T-helper 17 cell (primary cell): Measurements from ENCODE around the gene SRGAP1. TPM values are rescaled to one million over a fixed set of nuclear protein-coding genes. Genes with fewer than 3 reads are reported as not detected.
"Not testable (repeated sequence)": the region's sequence is repeated elsewhere in the genome, so short reads cannot be mapped to it uniquely, and the experiment has no call there.

Source experiments
- ATAC-seq: fragments of 150-1000 bp; cut with Tn5 transposase; 2 replicates; pipeline ENCODE4 v1.10.0; 2021; ENCODE audit warnings: mild to moderate bottlenecking, moderate library complexity
- DNase-seq, 3 donors: peaks; one replicate each; pipeline versions ENCODE4 v3.0.0 to v3.0.0-alpha.2; 2020 to 2021
- H3K9me3 ChIP-seq: one replicate; pipeline ENCODE4 v1.7.0; 2013; ENCODE audit warnings: low read length, mild to moderate bottlenecking; ENCODE audit not compliant: control insufficient read depth, poor library complexity, severe bottlenecking
- H3K27ac Mint-ChIP-seq: one replicate; pipeline ENCODE4 v1.8.0; 2022; ENCODE audit warnings: mild to moderate bottlenecking, moderate library complexity, mixed read lengths
- H3K27me3 Mint-ChIP-seq: one replicate; pipeline ENCODE4 v1.8.0; 2022; ENCODE audit warnings: mixed read lengths
- H3K36me3 Mint-ChIP-seq: one replicate; pipeline ENCODE4 v1.8.0; 2022; ENCODE audit warnings: low read depth, mixed read lengths
- H3K4me1 Mint-ChIP-seq: one replicate; pipeline ENCODE4 v1.8.0; 2022; ENCODE audit warnings: mild to moderate bottlenecking, mixed read lengths
- H3K4me3 Mint-ChIP-seq: one replicate; pipeline ENCODE4 v1.8.0; 2022; ENCODE audit warnings: mild to moderate bottlenecking, moderate library complexity, mixed read lengths
- total RNA-seq, 4 donors: library from RNA in 2 of 4; stranded (reverse) in 2 of 4; gene quantifications; one replicate each; pipeline ENCODE4 v1.2.3 and lab custom pipeline; 2022 to 2026

SRGAP1 gene
- total RNA-seq, 2 donors from 2014 or later: 0.05 to 0.13 TPM

GRCh38 chr12:64127811-64128210, 283.3 kb downstream of the SRGAP1 start:
- Mint-ChIP-seq H3K36me3 (no peaks in the 10 kb centered on the region), H3K27ac (no peak overlapping the region), H3K4me1 (no peaks in the 10 kb centered on the region), H3K27me3 (peaks cover 12% of the 10 kb centered on the region), H3K4me3 (no peak overlapping the region)
- H3K9me3 ChIP-seq: no peaks in the 10 kb centered on the region
- DNase-seq: no peak
- ATAC-seq: no peak

- Mint-ChIP-seq H3K27me3 (peaks cover 8% of the 10 kb centered on the region), H3K4me1 (no peaks in the 10 kb centered on the region), H3K36me3 (no peaks in the 10 kb centered on the region), H3K4me3 (no peak overlapping the region), H3K27ac (no peak overlapping the region)
- no peaks in the 10 kb centered on the region for H3K9me3 ChIP-seq
- ATAC-seq (no peak), DNase-seq (no peak)
Measured at GRCh38 chr12:64128366-64128765, 283.9 kb downstream of the SRGAP1 start.

- H3K4me1 Mint-ChIP-seq, H3K9me3 ChIP-seq, H3K27me3 Mint-ChIP-seq, H3K36me3 Mint-ChIP-seq, H3K27ac Mint-ChIP-seq, DNase-seq, ATAC-seq, H3K4me3 Mint-ChIP-seq: not testable (repeated sequence)
Measured at GRCh38 chr12:64130476-64130875, 286.0 kb downstream of the SRGAP1 start.

GRCh38 chr12:64131456-64131855, 287.0 kb downstream of the SRGAP1 start:
- not testable (repeated sequence) for H3K27ac Mint-ChIP-seq, H3K4me3 Mint-ChIP-seq, H3K36me3 Mint-ChIP-seq, ATAC-seq, H3K27me3 Mint-ChIP-seq, H3K4me1 Mint-ChIP-seq, H3K9me3 ChIP-seq, DNase-seq

- H3K4me3 Mint-ChIP-seq, H3K36me3 Mint-ChIP-seq, ATAC-seq, DNase-seq, H3K9me3 ChIP-seq, H3K27me3 Mint-ChIP-seq, H3K27ac Mint-ChIP-seq, H3K4me1 Mint-ChIP-seq: not testable (repeated sequence)
Measured at GRCh38 chr12:64132672-64133071, 288.2 kb downstream of the SRGAP1 start.

- no peaks in the 10 kb centered on the region for H3K27me3 Mint-ChIP-seq
- DNase-seq (no peak), ATAC-seq (no peak)
- no peak overlapping the region for H3K27ac Mint-ChIP-seq
- no peaks in the 10 kb centered on the region for H3K4me1 Mint-ChIP-seq
- no peaks in the 10 kb centered on the region for H3K36me3 Mint-ChIP-seq
- H3K9me3 ChIP-seq: no peaks in the 10 kb centered on the region
- H3K4me3 Mint-ChIP-seq: no peak overlapping the region
Measured at GRCh38 chr12:64137117-64137516, 292.6 kb downstream of the SRGAP1 start.

- no peaks in the 10 kb centered on the region for H3K36me3 Mint-ChIP-seq
- no peaks in the 10 kb centered on the region for H3K27me3 Mint-ChIP-seq
- H3K4me3 Mint-ChIP-seq: no peak overlapping the region
- no peak for DNase-seq
- no peak for ATAC-seq
- no peaks in the 10 kb centered on the region for H3K4me1 Mint-ChIP-seq
- no peaks in the 10 kb centered on the region for H3K9me3 ChIP-seq
- H3K27ac Mint-ChIP-seq: no peak overlapping the region
Measured at GRCh38 chr12:64139021-64139420, 294.5 kb downstream of the SRGAP1 start.

- no peaks in the 10 kb centered on the region for H3K27me3 Mint-ChIP-seq
- H3K36me3 Mint-ChIP-seq: no peaks in the 10 kb centered on the region
- H3K4me3 Mint-ChIP-seq: no peak overlapping the region
- no peaks in the 10 kb centered on the region for H3K4me1 Mint-ChIP-seq
- H3K27ac Mint-ChIP-seq: no peak overlapping the region
- DNase-seq (no peak), ATAC-seq (no peak)
- H3K9me3 ChIP-seq: no peaks in the 10 kb centered on the region
Measured at GRCh38 chr12:64142382-64142781, 297.9 kb downstream of the SRGAP1 start.

- Mint-ChIP-seq H3K36me3 (no peaks in the 10 kb centered on the region), H3K4me1 (no peaks in the 10 kb centered on the region), H3K27me3 (no peaks in the 10 kb centered on the region), H3K4me3 (no peak overlapping the region), H3K27ac (no peak overlapping the region)
- ATAC-seq (no peak), DNase-seq (no peak)
- H3K9me3 ChIP-seq: no peaks in the 10 kb centered on the region
Measured at GRCh38 chr12:64142784-64143183, 298.3 kb downstream of the SRGAP1 start.

GRCh38 chr12:64145226-64145625, 300.7 kb downstream of the SRGAP1 start:
- Mint-ChIP-seq H3K27me3 (no peaks in the 10 kb centered on the region), H3K4me3 (no peak overlapping the region), H3K36me3 (no peaks in the 10 kb centered on the region), H3K27ac (no peak overlapping the region), H3K4me1 (no peaks in the 10 kb centered on the region)
- ATAC-seq: no peak
- H3K9me3 ChIP-seq: no peaks in the 10 kb centered on the region
- no peak for DNase-seq

- DNase-seq (no peak), ATAC-seq (no peak)
- Mint-ChIP-seq H3K27me3 (no peaks in the 10 kb centered on the region), H3K4me3 (peak overlapping the region; percentile 71), H3K36me3 (peaks cover 2% of the 10 kb centered on the region), H3K27ac (no peak overlapping the region), H3K4me1 (no peaks in the 10 kb centered on the region)
- H3K9me3 ChIP-seq: no peaks in the 10 kb centered on the region
Measured at GRCh38 chr12:64147011-64147631, 302.6 kb downstream of the SRGAP1 start.

- H3K9me3 ChIP-seq: no peaks in the 10 kb centered on the region
- DNase-seq (no peak), ATAC-seq (no peak)
- peaks cover 2% of the 10 kb centered on the region for H3K36me3 Mint-ChIP-seq
- H3K27me3 Mint-ChIP-seq: no peaks in the 10 kb centered on the region
- no peak overlapping the region for H3K27ac Mint-ChIP-seq
- no peaks in the 10 kb centered on the region for H3K4me1 Mint-ChIP-seq
- no peak overlapping the region for H3K4me3 Mint-ChIP-seq
Measured at GRCh38 chr12:64147875-64148274, 303.4 kb downstream of the SRGAP1 start.

GRCh38 chr12:64154677-64155076, 310.2 kb downstream of the SRGAP1 start:
- Mint-ChIP-seq H3K36me3 (peaks cover 2% of the 10 kb centered on the region), H3K4me1 (no peaks in the 10 kb centered on the region), H3K27ac (no peak overlapping the region), H3K4me3 (no peak overlapping the region), H3K27me3 (no peaks in the 10 kb centered on the region)
- no peaks in the 10 kb centered on the region for H3K9me3 ChIP-seq
- DNase-seq (no peak), ATAC-seq (no peak)

GRCh38 chr12:64157110-64157509, 312.6 kb downstream of the SRGAP1 start:
- Mint-ChIP-seq H3K27me3 (no peaks in the 10 kb centered on the region), H3K4me3 (no peak overlapping the region), H3K4me1 (no peaks in the 10 kb centered on the region), H3K36me3 (no peaks in the 10 kb centered on the region), H3K27ac (no peak overlapping the region)
- DNase-seq: no peak
- H3K9me3 ChIP-seq: no peaks in the 10 kb centered on the region
- ATAC-seq: no peak
